ENCODE results near the gene YWHAE. TPM values are rescaled to one million over a fixed set of nuclear protein-coding genes. Genes with fewer than 3 reads are reported as not detected.
A peak's percentile ranks its signal among the peaks of the same experiment; 100 is the strongest.
"Not testable (repeated sequence)": the region's sequence is repeated elsewhere in the genome, so short reads cannot be mapped to it uniquely, and the experiment has no call there.

Gene YWHAE
- polyA plus RNA-seq (ENCODE audit: insufficient read length in 12 of 12), result 1,000 to 10,000 TPM in 1 of 12 donors, 100 to 1,000 TPM in 11; 722 to 1,233 (median 783) TPM
- long read RNA-seq, donor 1, transcript YWHAE-208 (7 exons, 1,818 nt), result minor isoform, 6 of 449 reads
- long read RNA-seq, donor 1, transcript YWHAE-201 (6 exons, 2,211 nt), result major isoform, 156 of 449 reads
- long read RNA-seq, donor 1, transcript YWHAE-205 (2 exons, 465 nt), result major isoform, 156 of 449 reads
- long read RNA-seq, donor 1, transcript YWHAE-204 (3 exons, 691 nt), result minor isoform, 15 of 449 reads
- long read RNA-seq, donor 1, partial matches to known transcripts, result 113 of 449 reads
- long read RNA-seq, donor 1, other reads (novel, unspliced or antisense), result 0 of 449 reads
- long read RNA-seq, donor 2, transcript YWHAE-201 (6 exons, 2,211 nt), result major isoform, 149 of 348 reads
- long read RNA-seq, donor 2, transcript YWHAE-206 (4 exons, 732 nt), result minor isoform, 14 of 348 reads
- long read RNA-seq, donor 2, transcript YWHAE-205 (2 exons, 465 nt), result minor isoform, 36 of 348 reads
- long read RNA-seq, donor 2, transcript YWHAE-204 (3 exons, 691 nt), result minor isoform, 10 of 348 reads
- long read RNA-seq, donor 2, partial matches to known transcripts, result 57 of 348 reads
- long read RNA-seq, donor 2, other reads (novel, unspliced or antisense), result 79 of 348 reads
- long read RNA-seq, donor 3, transcript YWHAE-205 (2 exons, 465 nt), result minor isoform, 29 of 123 reads
- long read RNA-seq, donor 3, transcript YWHAE-201 (6 exons, 2,211 nt), result major isoform, 62 of 123 reads
- long read RNA-seq, donor 3, partial matches to known transcripts, result 0 of 123 reads
- long read RNA-seq, donor 3, other reads (novel, unspliced or antisense), result 27 of 123 reads
- long read RNA-seq, donor 4, transcript YWHAE-205 (2 exons, 465 nt), result minor isoform, 23 of 93 reads
- long read RNA-seq, donor 4, transcript YWHAE-201 (6 exons, 2,211 nt), result major isoform, 40 of 93 reads
- long read RNA-seq, donor 4, partial matches to known transcripts, result 0 of 93 reads
- long read RNA-seq, donor 4, other reads (novel, unspliced or antisense), result 22 of 93 reads
- long read RNA-seq, donor 5, transcript YWHAE-206 (4 exons, 732 nt), result major isoform, 124 of 632 reads
- long read RNA-seq, donor 5, transcript YWHAE-205 (2 exons, 465 nt), result minor isoform, 68 of 632 reads
- long read RNA-seq, donor 5, transcript YWHAE-204 (3 exons, 691 nt), result minor isoform, 15 of 632 reads
- long read RNA-seq, donor 5, transcript YWHAE-201 (6 exons, 2,211 nt), result minor isoform, 116 of 632 reads
- long read RNA-seq, donor 5, partial matches to known transcripts, result 257 of 632 reads
- long read RNA-seq, donor 5, other reads (novel, unspliced or antisense), result 44 of 632 reads
- long read RNA-seq, donor 6, transcript YWHAE-201 (6 exons, 2,211 nt), result major isoform, 89 of 173 reads
- long read RNA-seq, donor 6, transcript YWHAE-205 (2 exons, 465 nt), result minor isoform, 25 of 173 reads
- long read RNA-seq, donor 6, partial matches to known transcripts, result 10 of 173 reads
- long read RNA-seq, donor 6, other reads (novel, unspliced or antisense), result 41 of 173 reads
- long read RNA-seq, donor 7, transcript YWHAE-204 (3 exons, 691 nt), result minor isoform, 6 of 118 reads
- long read RNA-seq, donor 7, transcript YWHAE-201 (6 exons, 2,211 nt), result major isoform, 46 of 118 reads
- long read RNA-seq, donor 7, transcript YWHAE-205 (2 exons, 465 nt), result minor isoform, 25 of 118 reads
- long read RNA-seq, donor 7, partial matches to known transcripts, result 18 of 118 reads
- long read RNA-seq, donor 7, other reads (novel, unspliced or antisense), result 19 of 118 reads
- long read RNA-seq, donor 8, transcript YWHAE-201 (6 exons, 2,211 nt), result minor isoform, 71 of 448 reads
- long read RNA-seq, donor 8, transcript YWHAE-206 (4 exons, 732 nt), result major isoform, 92 of 448 reads
- long read RNA-seq, donor 8, transcript YWHAE-204 (3 exons, 691 nt), result minor isoform, 21 of 448 reads
- long read RNA-seq, donor 8, transcript YWHAE-205 (2 exons, 465 nt), result minor isoform, 41 of 448 reads
- long read RNA-seq, donor 8, partial matches to known transcripts, result 179 of 448 reads
- long read RNA-seq, donor 8, other reads (novel, unspliced or antisense), result 42 of 448 reads
- long read RNA-seq, donor 9, transcript YWHAE-206 (4 exons, 732 nt), result minor isoform, 6 of 190 reads
- long read RNA-seq, donor 9, transcript YWHAE-201 (6 exons, 2,211 nt), result major isoform, 72 of 190 reads
- long read RNA-seq, donor 9, transcript YWHAE-205 (2 exons, 465 nt), result minor isoform, 58 of 190 reads
- long read RNA-seq, donor 9, transcript YWHAE-204 (3 exons, 691 nt), result minor isoform, 14 of 190 reads
- long read RNA-seq, donor 9, partial matches to known transcripts, result 35 of 190 reads
- long read RNA-seq, donor 9, other reads (novel, unspliced or antisense), result 0 of 190 reads
- long read RNA-seq, donor 10, transcript YWHAE-201 (6 exons, 2,211 nt), result major isoform, 58 of 233 reads
- long read RNA-seq, donor 10, transcript YWHAE-206 (4 exons, 732 nt), result minor isoform, 22 of 233 reads
- long read RNA-seq, donor 10, transcript YWHAE-205 (2 exons, 465 nt), result minor isoform, 35 of 233 reads
- long read RNA-seq, donor 10, transcript YWHAE-204 (3 exons, 691 nt), result minor isoform, 10 of 233 reads
- long read RNA-seq, donor 10, partial matches to known transcripts, result 68 of 233 reads
- long read RNA-seq, donor 10, other reads (novel, unspliced or antisense), result 38 of 233 reads
- long read RNA-seq, donor 11, transcript YWHAE-205 (2 exons, 465 nt), result minor isoform, 80 of 357 reads
- long read RNA-seq, donor 11, transcript YWHAE-204 (3 exons, 691 nt), result minor isoform, 10 of 357 reads
- long read RNA-seq, donor 11, transcript YWHAE-201 (6 exons, 2,211 nt), result major isoform, 115 of 357 reads
- long read RNA-seq, donor 11, transcript YWHAE-206 (4 exons, 732 nt), result minor isoform, 28 of 357 reads
- long read RNA-seq, donor 11, partial matches to known transcripts, result 66 of 357 reads
- long read RNA-seq, donor 11, other reads (novel, unspliced or antisense), result 55 of 357 reads

DNA sequence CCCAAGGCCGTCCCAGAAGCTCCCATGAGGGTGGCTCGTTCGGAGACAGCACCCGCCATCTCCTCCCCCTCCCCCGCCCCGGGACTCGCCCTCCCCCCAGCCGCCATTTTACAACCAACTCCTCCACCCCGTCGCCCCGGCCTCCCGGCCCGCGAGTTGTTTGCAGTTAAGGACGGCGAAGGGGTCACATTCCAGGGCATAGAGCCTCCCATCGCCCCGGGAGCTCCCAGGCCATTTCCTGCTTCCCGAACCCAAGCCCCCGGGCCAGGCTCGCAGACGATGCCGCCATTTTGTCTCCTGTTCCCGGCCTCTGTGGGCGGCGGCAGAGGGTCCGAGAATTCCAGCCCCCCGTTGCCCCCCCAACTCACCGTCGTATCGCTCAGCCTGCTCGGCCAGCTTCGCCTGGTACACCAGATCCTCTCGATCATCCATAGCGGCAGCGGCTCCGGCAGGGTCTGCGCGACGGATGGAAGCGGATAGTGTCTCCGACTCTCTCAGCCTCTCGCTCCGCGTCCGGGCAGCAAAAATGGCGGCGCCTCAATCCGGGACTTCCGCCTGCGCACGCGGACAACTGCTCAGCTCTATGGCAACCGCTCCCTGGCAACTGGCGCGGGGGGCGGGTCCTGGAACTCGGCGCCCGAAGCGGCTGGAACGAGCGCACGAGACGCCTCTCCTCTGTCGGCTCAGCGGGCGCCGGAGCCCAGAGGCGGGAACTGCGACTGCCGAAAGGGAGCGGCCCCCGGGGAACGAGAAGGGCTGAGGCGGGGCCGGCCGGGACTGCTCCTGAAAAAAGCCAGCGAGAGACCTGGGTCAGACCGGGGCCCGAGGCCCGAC is at the start of gene YWHAE:
Gene YWHAE, minus strand, starts transcription at position 544 of the 834 bp plus-strand sequence. Its CDS starts 112 bp downstream, at position 432.
- peak; percentile 97 for DNase-seq

DNA sequence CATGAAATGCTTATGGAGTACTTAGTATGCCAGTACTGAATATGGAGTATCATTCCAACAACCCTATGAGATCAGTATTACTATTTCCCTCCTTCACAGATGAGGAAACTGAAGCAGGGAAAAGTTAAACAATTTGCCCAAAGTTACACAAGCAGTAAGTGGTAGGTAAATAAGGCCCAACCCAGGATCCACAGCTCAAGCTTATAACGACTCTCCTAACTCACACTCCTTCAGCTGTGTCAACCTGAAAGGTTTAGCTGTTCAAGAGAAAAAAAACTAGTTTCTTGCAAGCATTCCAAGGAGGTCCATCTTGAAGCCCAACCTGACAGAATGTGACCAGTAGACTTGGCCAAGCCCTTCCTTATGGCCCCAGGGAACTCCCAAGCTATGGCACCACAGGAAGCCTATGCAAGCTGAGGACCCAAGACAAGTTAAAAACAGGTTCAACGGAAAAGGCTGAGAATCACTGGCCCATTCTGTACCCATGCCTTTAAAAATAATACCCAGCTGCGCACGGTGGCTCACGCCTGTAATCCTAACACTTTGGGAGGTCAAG is 49.5 kb upstream of the YWHAE start:
- DNase-seq, result no peak

DNA sequence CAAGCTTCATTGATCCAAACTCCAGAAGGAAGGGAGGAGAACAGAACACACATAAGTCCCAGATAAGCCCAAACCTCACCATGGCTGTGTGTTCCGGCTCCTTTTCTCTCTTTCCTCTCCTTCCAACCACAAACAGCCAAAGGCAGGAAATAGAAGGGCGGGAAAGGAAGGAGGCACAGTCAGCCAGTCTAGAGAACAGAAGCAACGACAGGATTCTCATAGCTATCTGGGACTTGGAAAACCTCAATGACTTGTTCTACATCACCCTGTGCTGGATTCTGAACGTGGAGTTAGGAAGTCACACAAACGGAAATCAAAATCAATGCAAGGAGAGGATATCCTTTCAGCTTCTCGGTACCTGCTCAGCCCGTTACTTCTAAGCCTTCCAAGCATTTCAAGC is 47.0 kb upstream of the YWHAE start:
- no peak for DNase-seq

DNA sequence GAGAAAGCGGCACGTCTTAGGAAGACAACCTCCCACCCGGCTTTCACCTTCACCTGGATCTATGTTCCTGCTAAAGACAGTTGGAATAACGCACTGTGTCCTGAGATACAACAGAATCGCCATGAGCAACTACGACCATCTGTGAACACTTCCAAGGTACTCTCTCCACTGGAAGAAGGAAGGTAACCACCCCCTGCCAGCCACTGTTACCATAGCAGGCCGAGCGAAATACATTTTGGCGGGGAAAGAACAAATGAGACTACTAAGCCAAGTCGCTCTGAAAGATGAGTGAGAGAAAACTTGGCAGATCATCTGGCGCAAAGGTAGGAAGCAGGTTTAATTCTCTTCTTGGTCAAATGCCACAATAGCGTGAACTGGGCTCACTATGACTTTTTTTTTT is 46.2 kb upstream of the YWHAE start:
- DNase-seq, result no peak

DNA sequence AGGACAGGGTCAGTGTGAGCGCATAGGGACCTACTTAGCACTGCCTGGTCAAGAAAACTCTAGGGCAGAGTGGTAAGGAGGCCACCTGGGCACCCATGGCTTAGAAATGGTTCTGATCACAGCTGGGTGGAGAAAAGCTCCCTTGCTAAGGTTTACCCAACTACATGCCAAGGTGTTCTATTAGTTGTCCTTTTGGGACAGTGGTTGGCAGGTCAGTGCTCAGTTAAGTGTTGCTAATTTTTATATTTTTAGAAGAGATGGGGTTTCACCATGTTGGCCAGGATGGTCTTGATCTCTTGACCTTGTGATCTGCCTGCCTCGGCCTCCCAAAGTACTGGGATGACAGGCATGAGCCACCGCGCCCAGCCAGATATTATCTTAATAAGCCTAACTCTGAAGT is 45.7 kb upstream of the YWHAE start:
- not testable (repeated sequence) for DNase-seq

DNA sequence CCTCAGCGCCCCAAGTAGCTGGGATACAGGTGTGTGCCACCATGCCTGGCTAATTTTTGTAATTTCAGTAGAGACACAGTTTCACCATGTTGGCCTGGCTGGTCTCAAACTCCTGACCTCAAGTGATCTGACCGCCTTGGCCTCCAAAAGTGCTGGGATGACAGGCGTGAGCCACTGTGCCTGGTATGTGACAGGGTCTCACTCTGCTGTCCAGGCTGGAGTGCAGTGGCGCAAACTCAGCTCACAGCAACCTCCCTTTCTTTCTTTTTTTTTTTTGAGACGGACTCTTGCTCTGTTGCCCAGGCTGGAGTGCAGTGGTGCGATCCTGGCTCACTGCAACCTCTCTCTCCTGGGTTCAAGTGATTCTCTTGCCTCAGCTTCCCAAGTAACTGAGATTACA is 42.7 kb upstream of the YWHAE start:
- DNase-seq, result not testable (repeated sequence)

DNA sequence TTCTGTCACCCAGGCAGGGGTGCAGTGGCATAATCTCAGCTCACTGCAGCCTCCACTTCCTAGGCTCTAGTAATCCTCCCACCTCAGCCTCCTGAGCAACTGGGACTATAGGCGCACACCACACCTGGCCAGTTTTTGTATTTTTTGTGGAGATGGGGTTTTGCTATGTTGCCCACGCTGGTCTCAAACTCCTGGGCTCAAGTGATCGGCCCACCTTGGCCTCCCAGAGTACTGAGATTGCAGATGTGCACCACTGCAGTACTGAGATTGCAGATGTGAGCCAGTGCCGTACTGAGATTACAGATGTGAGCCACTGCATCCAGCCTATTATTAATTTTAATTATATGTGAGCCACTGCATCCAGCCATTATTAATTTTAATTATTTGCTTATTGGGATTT is 42.2 kb upstream of the YWHAE start:
- DNase-seq, result no peak

DNA sequence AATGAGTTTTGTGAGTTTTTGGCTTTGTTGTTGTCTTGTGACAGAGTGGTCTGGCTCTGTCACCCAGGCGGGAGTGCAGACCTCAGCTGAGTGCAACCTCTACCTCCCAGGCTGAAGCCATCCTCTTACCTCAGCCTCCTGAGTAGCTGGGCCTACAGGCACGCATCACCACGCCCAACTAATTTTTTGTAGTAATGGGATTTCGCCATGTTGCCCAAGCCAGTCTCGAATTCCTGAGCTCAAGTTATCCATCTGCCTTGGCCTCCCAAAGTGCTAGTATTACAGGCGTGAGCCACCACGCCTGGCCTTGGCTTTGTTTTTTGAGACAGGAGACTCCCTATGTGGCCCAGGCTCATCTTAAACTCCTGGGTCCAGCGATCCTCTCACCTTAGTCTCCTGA is 40.9 kb upstream of the YWHAE start:
- DNase-seq, result no peak

DNA sequence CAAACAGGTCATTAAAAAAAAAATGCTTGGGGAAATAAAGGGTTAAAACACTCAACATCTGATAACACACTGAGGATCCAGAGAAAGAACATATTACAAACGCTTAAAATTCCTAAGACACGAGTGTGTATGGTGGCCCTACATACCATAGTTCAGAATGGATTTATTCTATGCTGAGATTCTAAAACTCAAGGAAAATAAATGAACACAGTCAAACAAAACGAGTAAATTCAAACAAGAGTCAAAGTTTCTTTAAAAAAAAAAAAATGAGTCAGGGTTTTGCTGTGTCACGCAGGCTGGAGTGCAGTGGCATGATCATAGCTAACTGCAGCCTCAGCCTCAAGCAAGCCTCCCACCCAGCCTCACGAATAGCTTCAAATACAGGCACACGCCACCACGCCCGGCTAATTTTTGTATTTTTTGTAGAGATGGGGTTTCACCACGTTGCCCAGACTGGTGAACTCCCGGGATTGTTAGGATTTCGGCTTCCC is 38.6 kb upstream of the YWHAE start:
- DNase-seq, result no peak

DNA sequence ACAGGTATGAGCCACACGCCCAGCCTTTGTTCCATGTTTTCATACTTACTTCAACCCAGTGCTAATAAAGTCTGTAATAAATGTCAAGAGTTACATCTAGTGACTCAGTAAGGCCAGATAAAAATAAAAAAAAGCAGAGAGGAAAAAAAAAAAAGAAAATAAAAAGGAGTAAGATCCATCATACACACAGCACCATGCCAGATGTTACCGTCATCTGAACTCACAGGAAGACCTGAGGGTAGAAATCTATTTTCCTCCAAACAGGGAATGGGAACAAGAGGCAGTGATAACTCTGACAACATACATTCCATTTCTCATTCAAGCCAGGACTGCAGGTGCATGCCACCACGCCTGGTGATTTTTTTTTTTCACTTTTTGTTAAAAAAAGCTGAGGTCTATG is 35.3 kb upstream of the YWHAE start:
- DNase-seq, result no peak

DNA sequence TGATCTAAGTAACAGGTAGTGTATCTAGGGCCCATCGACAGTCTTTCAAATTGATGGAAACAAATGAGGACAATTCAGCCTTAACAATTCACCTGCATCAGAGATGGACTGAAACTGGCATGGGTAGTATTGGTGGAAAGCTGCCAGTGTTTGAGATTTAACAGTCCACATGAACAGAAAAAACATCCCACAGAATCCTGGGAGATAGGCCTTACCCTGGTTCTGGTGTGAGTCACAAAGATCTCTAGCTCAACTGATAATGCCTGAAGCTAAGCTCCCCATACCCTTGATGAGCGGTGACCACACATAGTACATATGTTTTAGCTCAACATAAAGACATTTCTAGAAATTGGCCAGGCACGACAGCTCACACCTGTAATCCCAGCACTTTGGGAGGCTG is 34.1 kb upstream of the YWHAE start:
- DNase-seq, result no peak

DNA sequence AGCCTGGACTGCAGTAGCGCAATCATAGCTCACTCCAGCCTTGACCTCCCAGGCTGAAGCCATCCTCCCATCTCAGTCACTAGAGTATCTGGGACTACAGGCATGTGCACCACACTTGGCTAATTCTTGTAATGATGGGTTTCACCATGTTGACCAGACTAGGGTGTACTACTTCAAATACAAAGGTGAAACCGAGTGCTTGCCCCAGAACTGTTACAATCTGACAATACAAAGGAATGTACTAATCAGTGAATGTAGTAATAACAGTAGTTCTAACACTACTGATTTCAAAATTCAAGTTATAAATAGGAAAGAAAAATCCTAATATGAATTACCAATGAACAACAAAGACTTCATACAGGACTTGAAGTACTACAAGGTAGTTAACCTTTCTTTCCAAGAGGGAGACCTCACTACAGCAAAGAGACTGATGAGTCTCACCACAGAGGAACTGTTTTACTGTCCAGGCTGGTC is 31.6 kb upstream of the YWHAE start:
- no peak for DNase-seq

DNA sequence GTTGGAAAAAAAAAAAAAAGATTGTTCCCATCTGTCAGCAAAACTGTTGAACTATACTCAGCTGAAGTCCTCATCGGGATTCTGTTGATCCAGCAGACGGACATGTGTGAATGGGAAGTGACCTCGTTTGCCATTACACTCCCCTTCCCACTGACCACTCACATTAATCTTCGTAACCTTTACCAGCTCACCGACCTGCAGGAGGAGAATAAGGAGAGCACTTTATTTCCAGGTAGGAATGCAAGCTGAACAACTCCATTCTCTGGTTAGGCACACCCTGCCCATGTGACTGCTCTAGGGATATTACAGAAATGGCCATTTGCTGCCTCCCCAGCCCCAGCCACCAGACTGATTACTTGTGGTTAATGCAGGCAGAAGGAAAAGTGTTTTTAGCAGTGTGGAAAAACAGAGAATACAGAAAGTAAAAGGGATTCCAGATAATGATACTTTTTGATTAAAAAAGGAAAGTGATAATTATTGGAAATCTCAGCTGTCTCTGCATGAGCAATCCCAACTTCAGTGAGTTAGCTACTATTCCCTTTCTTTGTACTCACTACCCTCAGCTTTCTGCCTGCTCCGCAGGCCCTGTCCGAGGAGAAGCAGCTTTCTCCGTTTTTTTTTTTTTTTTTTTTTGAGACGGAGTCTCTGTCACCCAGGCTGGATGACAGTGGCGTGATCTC is 23.6 kb upstream of the YWHAE start:
- no peak for DNase-seq

DNA sequence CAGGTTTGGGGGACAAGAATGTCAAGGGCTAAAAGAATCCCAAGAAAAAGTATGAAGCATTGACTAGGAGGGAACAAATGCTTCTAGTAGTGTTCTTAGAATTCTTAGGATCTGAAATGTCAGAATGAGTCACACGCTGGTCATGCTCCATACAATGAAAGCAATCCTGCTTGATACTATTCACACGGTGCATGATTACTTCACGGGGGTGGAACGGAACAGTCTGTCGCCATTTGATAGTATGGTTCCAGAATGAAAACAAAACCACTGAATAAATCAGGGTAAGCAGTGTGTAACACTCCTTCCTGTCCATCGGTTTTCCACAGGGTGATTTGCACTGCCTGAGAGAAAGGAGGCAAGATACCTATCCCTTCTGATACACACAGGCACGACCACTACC is 22.9 kb upstream of the YWHAE start:
- no peak for DNase-seq

DNA sequence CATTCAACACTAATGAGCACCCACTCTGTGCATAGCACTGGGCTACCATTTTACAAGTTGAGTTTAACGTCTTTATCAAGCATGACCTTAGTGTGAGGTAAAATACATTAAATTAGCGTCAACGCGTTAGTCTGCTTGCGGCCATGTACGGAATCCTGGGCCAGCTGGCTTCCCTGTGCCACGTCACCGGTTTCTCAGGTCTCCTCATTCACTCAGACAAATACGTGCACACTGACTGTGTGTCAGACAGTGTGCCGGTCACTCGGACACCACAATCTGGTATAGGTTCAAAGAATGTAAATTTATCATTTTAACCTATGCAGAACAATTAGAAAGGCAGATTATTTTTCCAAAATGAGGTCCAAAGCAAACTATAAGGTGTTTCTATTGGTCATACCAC is 21.4 kb upstream of the YWHAE start:
- DNase-seq, result no peak

DNA sequence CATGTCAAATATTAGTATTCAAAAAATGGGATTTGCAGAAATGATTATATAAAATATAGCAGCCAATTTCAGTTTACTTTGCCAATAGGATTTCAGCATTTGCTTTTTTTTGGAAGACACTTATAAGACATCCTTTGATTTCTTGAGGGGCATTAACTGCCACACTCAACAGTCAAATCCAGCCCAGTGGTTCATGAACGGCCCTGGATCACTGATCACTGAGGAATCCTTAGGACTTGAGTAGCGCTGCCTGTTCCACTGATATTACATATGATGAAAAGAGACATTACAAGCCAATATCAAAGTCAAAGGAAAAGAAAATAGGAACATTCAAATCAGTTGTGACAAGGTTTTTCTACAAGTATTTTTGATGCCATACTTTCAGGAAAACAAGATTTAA is 21.0 kb upstream of the YWHAE start:
- no peak for DNase-seq

Measured in muscle of arm (tissue), 14 donors.